Lower leg skin (tissue), 3 donors: ENCODE measurements around the gene METTL26.

Experiments used
- CTCF ChIP-seq, 3 donors: fragments of 450-650 bp; IDR thresholded peaks; one replicate each; pipeline ENCODE4 v1.5.1; 2016; ENCODE audit warnings: antibody characterized with exemption in 3 of 3, mild to moderate bottlenecking in 3 of 3, moderate library complexity in 2 of 3
- POLR2A ChIP-seq, 2 donors: fragments of 450-650 bp; IDR thresholded peaks; one replicate each; pipeline ENCODE4 v1.6.1; 2016 to 2017; ENCODE audit warnings: antibody characterized with exemption in 2 of 2, mild to moderate bottlenecking in 1 of 2, moderate library complexity in 1 of 2

- no peak for TF ChIP-seq CTCF (IDR thresholded peaks at IDR 0.05)
- TF ChIP-seq POLR2A (IDR thresholded peaks at IDR 0.05): no peak
These were observed 26.8 kb downstream of the METTL26 start for GRCh38 chr16:609316-609715.
